BE2C (cell line): ENCODE measurements around the gene ADGRV1.

Source experiments
- DNase-seq: peaks from one replicate; pipeline ENCODE4 v3.0.0-alpha.2; 2020
- H3K27me3 ChIP-seq: fragments of 250-450 bp; sonication (Bioruptor Pico); 2 replicates; pipeline ENCODE4 v1.5.1; 2020; ENCODE audit warnings: mild to moderate bottlenecking
- H3K36me3 ChIP-seq: fragments of 250-450 bp; sonication (Bioruptor Pico); 2 replicates; pipeline ENCODE4 v1.5.1; 2020; ENCODE audit warnings: mild to moderate bottlenecking
- H3K4me1 ChIP-seq: fragments of 250-450 bp; sonication (Bioruptor Pico); 2 replicates; pipeline ENCODE4 v1.5.1; 2020
- H3K4me3 ChIP-seq: 2 replicates; pipeline ENCODE4 v1.5.1; 2011; ENCODE audit warnings: low read depth, low read length
- H3K9me3 ChIP-seq: fragments of 250-450 bp; sonication (Bioruptor Pico); 2 replicates; pipeline ENCODE4 v1.5.1; 2020
- TF ChIP-seq, protein P1 (sequence below): IDR thresholded peaks from 2 replicates; pipeline ENCODE4 v1.5.1; 2012; ENCODE audit warnings: mild to moderate bottlenecking, low read depth, low read length

Gene ADGRV1

GRCh38 chr5:90874066-90874465, 315.5 kb downstream of the ADGRV1 start:
- peaks cover 2% of the 10 kb centered on the region; the same call in 1 of the 2 replicates for H3K4me1 ChIP-seq
- no peak overlapping the region for H3K4me3 ChIP-seq
- H3K36me3 ChIP-seq = no peaks in the 10 kb centered on the region
- no peak for DNase-seq
- TF ChIP-seq, protein P1, sequence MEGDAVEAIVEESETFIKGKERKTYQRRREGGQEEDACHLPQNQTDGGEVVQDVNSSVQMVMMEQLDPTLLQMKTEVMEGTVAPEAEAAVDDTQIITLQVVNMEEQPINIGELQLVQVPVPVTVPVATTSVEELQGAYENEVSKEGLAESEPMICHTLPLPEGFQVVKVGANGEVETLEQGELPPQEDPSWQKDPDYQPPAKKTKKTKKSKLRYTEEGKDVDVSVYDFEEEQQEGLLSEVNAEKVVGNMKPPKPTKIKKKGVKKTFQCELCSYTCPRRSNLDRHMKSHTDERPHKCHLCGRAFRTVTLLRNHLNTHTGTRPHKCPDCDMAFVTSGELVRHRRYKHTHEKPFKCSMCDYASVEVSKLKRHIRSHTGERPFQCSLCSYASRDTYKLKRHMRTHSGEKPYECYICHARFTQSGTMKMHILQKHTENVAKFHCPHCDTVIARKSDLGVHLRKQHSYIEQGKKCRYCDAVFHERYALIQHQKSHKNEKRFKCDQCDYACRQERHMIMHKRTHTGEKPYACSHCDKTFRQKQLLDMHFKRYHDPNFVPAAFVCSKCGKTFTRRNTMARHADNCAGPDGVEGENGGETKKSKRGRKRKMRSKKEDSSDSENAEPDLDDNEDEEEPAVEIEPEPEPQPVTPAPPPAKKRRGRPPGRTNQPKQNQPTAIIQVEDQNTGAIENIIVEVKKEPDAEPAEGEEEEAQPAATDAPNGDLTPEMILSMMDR = no peak
- H3K9me3 ChIP-seq = no peaks in the 10 kb centered on the region
- H3K27me3 ChIP-seq = no peaks in the 10 kb centered on the region

- DNase-seq = no peak
- TF ChIP-seq, protein P1 = no peak
- Histone ChIP-seq H3K36me3 (no peaks in the 10 kb centered on the region), H3K9me3 (no peaks in the 10 kb centered on the region), H3K27me3 (no peaks in the 10 kb centered on the region), H3K4me3 (no peak overlapping the region), H3K4me1 (peaks cover 2% of the 10 kb centered on the region; the same call in 1 of the 2 replicates)
These were observed 316.9 kb downstream of the ADGRV1 start for GRCh38 chr5:90875456-90875855.

DNA sequence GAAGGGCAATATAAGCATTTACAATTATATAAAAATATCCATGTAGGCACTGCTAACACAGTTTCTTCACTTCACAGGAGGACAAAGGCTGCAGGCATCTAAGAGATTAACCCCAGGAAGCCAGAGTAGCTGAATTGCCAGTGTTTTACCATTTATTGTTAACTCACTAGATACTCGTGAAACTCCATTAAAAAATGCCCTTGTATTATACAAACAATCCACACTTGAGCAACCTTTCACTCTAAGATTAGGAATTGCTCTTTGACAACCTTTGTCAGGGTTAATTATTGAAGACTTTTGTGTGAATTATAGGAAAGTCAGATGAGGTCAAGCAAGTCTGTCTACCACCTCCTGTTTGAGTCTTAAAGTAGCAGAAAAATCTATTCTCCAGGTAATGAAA, 317.8 kb downstream of the ADGRV1 start:
- TF ChIP-seq, protein P1 = no peak
- H3K4me1 ChIP-seq = peaks cover 2% of the 10 kb centered on the region; the same call in 1 of the 2 replicates
- H3K27me3 ChIP-seq = no peaks in the 10 kb centered on the region

GRCh38 chr5:90877049-90877448, 318.5 kb downstream of the ADGRV1 start:
- H3K4me3 ChIP-seq = no peak overlapping the region
- H3K9me3 ChIP-seq = no peaks in the 10 kb centered on the region
- TF ChIP-seq, protein P1 = no peak
- H3K36me3 ChIP-seq = no peaks in the 10 kb centered on the region
- peaks cover 2% of the 10 kb centered on the region; the same call in 1 of the 2 replicates for H3K4me1 ChIP-seq
- H3K27me3 ChIP-seq = no peaks in the 10 kb centered on the region
- DNase-seq = no peak

More for the DNA sequence above, 317.8 kb downstream of the ADGRV1 start:
- H3K4me3 ChIP-seq = no peak overlapping the region
- H3K9me3 ChIP-seq = no peaks in the 10 kb centered on the region
- DNase-seq = no peak
- H3K36me3 ChIP-seq = no peaks in the 10 kb centered on the region

DNA sequence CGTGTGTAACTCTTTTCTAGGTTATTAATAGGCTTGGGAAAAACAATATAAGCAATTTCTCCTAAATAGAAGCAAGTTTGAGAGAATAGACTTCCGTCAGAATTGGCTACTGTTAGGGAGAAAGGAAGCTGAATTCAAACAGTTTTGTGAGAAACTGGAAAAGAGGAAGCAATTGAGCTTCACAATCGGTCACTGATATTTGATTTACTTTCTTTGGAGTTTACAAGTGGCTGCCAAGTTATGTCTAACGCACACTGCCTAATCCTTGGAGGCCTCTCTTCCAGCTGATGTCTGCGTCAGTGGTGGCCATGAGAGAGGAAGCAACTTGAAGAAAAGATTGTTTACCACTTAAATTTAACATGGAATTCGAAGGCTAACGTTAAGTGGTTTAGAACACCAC, 319.5 kb downstream of the ADGRV1 start:
- Histone ChIP-seq H3K36me3 (no peaks in the 10 kb centered on the region), H3K4me3 (no peak overlapping the region), H3K9me3 (no peaks in the 10 kb centered on the region), H3K27me3 (no peaks in the 10 kb centered on the region), H3K4me1 (no peaks in the 10 kb centered on the region)
- TF ChIP-seq, protein P1 = no peak
- DNase-seq = no peak

DNA sequence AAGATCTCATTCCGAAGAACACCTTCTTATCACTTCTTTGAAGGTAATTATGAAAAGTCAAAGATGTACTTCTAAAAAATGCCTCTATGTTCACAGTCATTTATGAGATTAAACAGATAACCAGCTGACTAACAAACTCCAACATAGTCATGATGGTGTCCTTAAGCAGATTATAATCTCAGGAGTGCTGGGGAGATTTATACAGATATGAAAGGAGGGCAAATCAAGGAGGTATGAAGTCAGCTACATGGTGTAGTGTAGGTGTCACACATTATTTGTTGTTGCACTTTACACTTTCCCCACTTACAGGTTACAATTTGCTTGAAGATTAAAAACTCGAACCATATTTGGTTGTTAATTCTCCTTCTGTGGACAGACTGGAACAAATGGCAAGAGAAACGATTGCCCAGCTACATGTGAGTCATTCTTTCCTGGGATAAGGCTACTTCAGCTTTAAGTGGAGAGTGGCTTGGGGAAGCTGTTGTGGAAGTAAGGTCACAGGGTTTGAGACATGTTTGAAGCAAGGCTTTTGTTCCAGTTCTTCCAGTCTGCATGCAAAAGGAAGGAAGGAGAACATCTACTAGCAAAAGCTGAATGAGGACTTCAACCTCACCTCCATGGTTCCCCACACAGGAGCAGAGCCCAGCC, 320.1 kb downstream of the ADGRV1 start:
- H3K27me3 ChIP-seq = no peaks in the 10 kb centered on the region
- no peaks in the 10 kb centered on the region for H3K9me3 ChIP-seq
- no peaks in the 10 kb centered on the region for H3K4me1 ChIP-seq
- no peak overlapping the region for H3K4me3 ChIP-seq
- DNase-seq = no peak
- TF ChIP-seq, protein P1 = no peak
- no peaks in the 10 kb centered on the region for H3K36me3 ChIP-seq
